HG03571 (cell line): ENCODE data around the gene PPM1E.
"Not testable (repeated sequence)": the region's sequence is repeated elsewhere in the genome, so short reads cannot be mapped to it uniquely, and the experiment has no call there.

Experiments used
- ATAC-seq: cut with Tn5 transposase; IDR thresholded peaks from one replicate; pipeline ENCODE4 v1.9.1; 2021; ENCODE audit not compliant: unreplicated experiment

Gene PPM1E

GRCh38 chr17:58837699-58838098, 82.0 kb downstream of the PPM1E start:
- ATAC-seq: no peak

- ATAC-seq: no peak
Measured at GRCh38 chr17:58840820-58841612, 85.4 kb downstream of the PPM1E start.

- ATAC-seq: not testable (repeated sequence)
Measured at GRCh38 chr17:58846413-58846812, 90.8 kb downstream of the PPM1E start.

DNA sequence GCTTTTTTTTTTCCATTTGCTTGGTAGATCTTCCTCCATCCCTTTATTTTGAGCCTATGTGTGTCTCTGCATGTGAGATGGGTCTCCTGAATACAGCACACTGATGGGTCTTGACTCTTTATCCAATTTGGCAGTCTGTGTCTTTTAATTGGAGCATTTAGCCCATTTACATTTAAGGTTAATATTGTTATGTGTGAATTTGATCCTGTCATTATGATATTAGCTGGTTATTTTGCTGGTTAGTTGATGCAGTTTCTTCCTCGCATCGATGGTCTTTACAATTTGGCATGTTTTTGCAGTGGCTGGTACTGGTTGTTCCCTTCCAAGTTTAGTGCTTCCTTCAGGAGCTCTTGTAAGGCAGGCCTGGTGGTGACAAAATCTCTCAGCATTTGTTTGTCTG, 94.5 kb downstream of the PPM1E start:
- ATAC-seq: not testable (repeated sequence)

GRCh38 chr17:58865301-58865700, 109.6 kb downstream of the PPM1E start:
- no peak for ATAC-seq

- ATAC-seq: no peak
Measured at GRCh38 chr17:58870747-58871146, 115.1 kb downstream of the PPM1E start.

GRCh38 chr17:58873926-58874325, 118.3 kb downstream of the PPM1E start:
- ATAC-seq: no peak

GRCh38 chr17:58875261-58875660, 119.6 kb downstream of the PPM1E start:
- no peak for ATAC-seq

GRCh38 chr17:58884161-58884560, 128.5 kb downstream of the PPM1E start:
- no peak for ATAC-seq

DNA sequence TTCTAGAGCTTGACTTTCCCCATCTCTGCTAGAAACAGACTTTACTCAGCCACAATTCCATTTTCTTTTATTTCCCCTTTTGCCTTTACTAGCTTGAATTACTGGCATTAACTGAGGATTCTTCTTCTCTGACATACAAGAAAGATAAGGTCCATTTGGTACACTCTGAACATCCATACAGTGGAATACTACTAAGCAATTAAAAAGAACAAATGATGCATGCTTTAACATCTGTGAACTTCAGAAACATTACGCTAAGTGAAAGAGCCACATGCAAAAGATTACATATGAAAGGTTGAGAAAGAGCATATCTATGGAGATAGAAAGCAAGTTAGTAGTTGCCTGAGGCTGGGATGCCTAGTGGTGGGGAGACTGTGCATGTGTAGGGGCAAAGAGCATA, 130.9 kb downstream of the PPM1E start:
- ATAC-seq: no peak

GRCh38 chr17:58889928-58890327, 134.3 kb downstream of the PPM1E start:
- ATAC-seq: no peak

DNA sequence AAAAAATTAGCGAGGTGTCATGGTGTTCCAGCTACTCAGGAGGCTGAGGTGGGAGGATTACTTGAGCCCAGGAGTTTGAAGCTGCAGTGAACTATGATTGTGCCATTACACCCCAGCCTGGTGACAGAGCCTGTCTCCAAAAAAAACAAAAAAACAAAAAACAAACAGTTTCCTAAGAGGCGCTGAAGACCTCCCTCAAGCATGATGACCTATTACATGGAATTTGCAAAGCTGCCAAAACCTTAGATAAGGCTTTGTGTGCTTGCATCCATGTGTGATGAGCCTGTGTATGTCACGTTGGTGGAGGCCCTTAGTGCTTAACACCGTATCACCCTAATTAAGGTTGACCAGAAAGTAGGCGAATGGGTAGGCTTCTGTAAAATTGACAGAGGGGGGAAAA, 143.5 kb downstream of the PPM1E start:
- ATAC-seq: no peak

GRCh38 chr17:58902322-58902721, 146.7 kb downstream of the PPM1E start:
- ATAC-seq: no peak

- ATAC-seq: no peak
Measured at GRCh38 chr17:58911741-58912343, 156.2 kb downstream of the PPM1E start.

GRCh38 chr17:58913552-58913951, 157.9 kb downstream of the PPM1E start:
- ATAC-seq: no peak

DNA sequence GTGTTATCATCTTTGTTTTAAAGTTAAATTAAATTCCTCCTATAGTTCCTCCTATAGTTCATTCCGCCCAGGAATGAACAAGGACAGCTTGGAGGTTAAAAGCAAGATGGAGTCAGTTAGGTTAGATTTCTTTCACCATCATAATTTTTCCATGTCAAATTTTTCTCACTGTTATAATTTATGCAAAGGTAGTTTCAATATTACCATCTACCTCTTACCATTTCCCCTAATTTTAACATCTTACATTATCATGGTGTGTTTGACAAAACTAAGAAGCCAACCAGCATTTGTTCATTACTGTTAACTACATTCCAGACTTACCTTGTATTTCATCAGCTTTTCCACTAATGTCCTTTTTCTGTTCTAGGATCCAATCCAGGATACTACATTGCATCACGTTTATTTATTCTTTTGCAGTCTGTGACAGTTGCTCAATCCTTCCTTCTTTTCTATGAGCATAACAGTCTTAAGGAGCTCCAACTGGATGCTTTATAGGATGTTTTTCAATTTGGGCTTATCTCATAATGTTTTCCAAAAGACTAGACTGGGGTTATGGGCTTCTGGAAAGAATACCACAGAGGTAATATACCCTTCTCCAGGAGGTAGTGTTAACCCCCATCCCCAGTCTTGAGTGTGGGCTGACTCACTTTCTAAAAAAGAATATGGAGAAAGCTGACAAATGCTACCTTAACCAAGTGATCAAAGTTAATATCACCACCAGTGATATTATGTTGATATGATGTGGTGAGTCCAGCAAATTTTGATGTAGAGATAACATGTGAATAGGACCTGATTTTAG, 158.5 kb downstream of the PPM1E start:
- ATAC-seq: no peak

DNA sequence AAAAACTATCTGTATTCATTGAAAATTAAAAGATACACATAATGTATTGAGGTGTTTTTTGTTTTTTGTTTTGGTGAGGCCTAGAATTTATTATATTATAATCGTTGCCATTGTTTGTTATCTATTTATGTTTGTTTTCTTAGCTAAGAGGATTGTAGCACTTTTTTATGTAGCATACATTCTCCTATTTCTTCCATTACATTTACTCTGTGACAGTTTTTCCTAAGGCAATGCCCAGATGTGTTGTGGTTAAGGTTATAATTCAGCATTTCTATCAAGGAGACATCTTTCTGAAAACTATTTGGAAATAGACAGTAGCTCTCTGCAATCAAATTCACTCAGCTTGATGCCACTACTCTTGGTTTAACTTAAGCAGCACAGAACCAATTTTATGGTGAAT, 161.6 kb downstream of the PPM1E start:
- ATAC-seq: no peak

- ATAC-seq: no peak
Measured at GRCh38 chr17:58918072-58918471, 162.4 kb downstream of the PPM1E start.

- no peak for ATAC-seq
Measured at GRCh38 chr17:58918884-58919283, 163.2 kb downstream of the PPM1E start.

- no peak for ATAC-seq
Measured at GRCh38 chr17:58920773-58921172, 165.1 kb downstream of the PPM1E start.

- ATAC-seq: no peak
Measured at GRCh38 chr17:58932956-58933355, 177.3 kb downstream of the PPM1E start.

- no peak for ATAC-seq
Measured at GRCh38 chr17:58936295-58936694, 180.6 kb downstream of the PPM1E start.
